HG03095 (cell line): ENCODE data around the gene ITGB8.

ENCODE experiments used
- ATAC-seq: cut with Tn5 transposase; IDR thresholded peaks from one replicate; pipeline ENCODE4 v1.9.1; 2021; ENCODE audit warnings: moderate library complexity; ENCODE audit not compliant: unreplicated experiment

Gene ITGB8

GRCh38 chr7:20449176-20449575 lies 118.5 kb downstream of the ITGB8 start:
- ATAC-seq: no peak

GRCh38 chr7:20450536-20450935 lies 119.8 kb downstream of the ITGB8 start:
- ATAC-seq: no peak

- no peak for ATAC-seq
Observed at GRCh38 chr7:20454202-20454601, 123.5 kb downstream of the ITGB8 start.

- ATAC-seq: no peak
Observed at GRCh38 chr7:20456701-20457100, 126.0 kb downstream of the ITGB8 start.

- no peak for ATAC-seq
Observed at GRCh38 chr7:20458521-20458920, 127.8 kb downstream of the ITGB8 start.

GRCh38 chr7:20459419-20459818 lies 128.7 kb downstream of the ITGB8 start:
- no peak for ATAC-seq

GRCh38 chr7:20464891-20465290 lies 134.2 kb downstream of the ITGB8 start:
- no peak for ATAC-seq
